ENCODE data around the gene DAB2IP.

- no peak for TF ChIP-seq EZH2 (IDR thresholded peaks at IDR 0.05; ENCODE audit: borderline replicate concordance, low read depth, low read length, severe bottlenecking)
- no peak for TF ChIP-seq CTCF (IDR thresholded peaks at IDR 0.05; ENCODE audit: borderline replicate concordance, extremely low read depth, low read length, poor library complexity, severe bottlenecking)
Measured at GRCh38 chr9:121781701-121782464, 130.4 kb downstream of the DAB2IP start.

All from DND-41 (cell line).